OCI-LY3 (cell line): ENCODE measurements around the gene PDIA5.

ENCODE experiments used
- EZH2phosphoT487 ChIP-seq: fragments of 200-600 bp; shearing (Covaris generic); IDR thresholded peaks from 2 replicates; pipeline ENCODE4 v1.6.1; 2018; ENCODE audit warnings: antibody characterized with exemption, mixed run types, low read depth
- TF ChIP-seq, protein P1 (sequence below): fragments of 200-600, 300-600 bp; sonication (generic); IDR thresholded peaks from 2 replicates; pipeline ENCODE4 v1.5.1; 2014; ENCODE audit warnings: antibody characterized with exemption, low read length, low read depth

DNA sequence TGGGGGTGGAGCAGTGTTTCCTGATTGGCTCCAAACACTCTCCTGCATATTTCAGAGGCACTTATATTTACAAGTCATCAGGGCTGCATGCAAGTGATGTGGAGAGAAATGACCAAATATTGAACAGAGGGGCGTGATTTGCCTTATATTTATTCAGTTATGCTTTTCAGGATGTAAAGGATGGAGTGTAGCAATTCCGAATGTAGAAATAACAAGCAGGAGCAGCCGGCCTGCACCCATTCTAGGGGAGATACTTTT lies 19.8 kb upstream of the PDIA5 start:
- TF ChIP-seq, protein P1, sequence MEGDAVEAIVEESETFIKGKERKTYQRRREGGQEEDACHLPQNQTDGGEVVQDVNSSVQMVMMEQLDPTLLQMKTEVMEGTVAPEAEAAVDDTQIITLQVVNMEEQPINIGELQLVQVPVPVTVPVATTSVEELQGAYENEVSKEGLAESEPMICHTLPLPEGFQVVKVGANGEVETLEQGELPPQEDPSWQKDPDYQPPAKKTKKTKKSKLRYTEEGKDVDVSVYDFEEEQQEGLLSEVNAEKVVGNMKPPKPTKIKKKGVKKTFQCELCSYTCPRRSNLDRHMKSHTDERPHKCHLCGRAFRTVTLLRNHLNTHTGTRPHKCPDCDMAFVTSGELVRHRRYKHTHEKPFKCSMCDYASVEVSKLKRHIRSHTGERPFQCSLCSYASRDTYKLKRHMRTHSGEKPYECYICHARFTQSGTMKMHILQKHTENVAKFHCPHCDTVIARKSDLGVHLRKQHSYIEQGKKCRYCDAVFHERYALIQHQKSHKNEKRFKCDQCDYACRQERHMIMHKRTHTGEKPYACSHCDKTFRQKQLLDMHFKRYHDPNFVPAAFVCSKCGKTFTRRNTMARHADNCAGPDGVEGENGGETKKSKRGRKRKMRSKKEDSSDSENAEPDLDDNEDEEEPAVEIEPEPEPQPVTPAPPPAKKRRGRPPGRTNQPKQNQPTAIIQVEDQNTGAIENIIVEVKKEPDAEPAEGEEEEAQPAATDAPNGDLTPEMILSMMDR = no peak
- no peak for TF ChIP-seq EZH2phosphoT487
